ENCODE results near the gene USP7.
"Not testable (repeated sequence)": the region's sequence is repeated elsewhere in the genome, so short reads cannot be mapped to it uniquely, and the experiment has no call there.

USP7 gene

DNA sequence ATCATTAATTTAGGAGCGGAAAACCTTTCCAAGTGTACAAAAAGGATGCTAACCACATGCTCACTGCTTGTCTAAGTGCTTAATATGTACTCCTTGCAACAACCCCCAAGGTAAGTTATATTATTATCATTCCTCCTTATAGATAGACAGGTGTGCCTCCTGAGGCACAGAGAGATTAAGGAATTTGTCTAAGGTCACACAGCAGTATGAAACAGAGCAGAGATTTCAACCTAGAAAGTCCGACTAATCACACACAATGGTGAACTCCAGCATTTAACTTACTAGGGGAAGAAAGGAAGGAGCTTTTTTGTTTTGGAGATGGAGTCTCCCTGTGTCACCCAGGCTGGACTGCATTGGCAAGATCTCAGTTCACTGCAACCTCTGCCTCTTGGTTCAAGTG is 37.0 kb upstream of the USP7 start:
- Histone ChIP-seq H3K4me1 (ENCODE audit: control insufficient read depth, insufficient read depth, low read length) (no peaks in the 10 kb centered on the region), H3K27ac (ENCODE audit: low read depth, low read length) (no peak overlapping the region), H3K27me3 (ENCODE audit: control insufficient read depth, insufficient read depth, low read length) (no peaks in the 10 kb centered on the region), H3K9me3 (ENCODE audit: control insufficient read depth, insufficient read depth, low read depth, low read length) (no peaks in the 10 kb centered on the region), H3K36me3 (ENCODE audit: control insufficient read depth, insufficient read depth, low read length) (no peaks in the 10 kb centered on the region), H3K4me3 (ENCODE audit: low read depth, low read length) (no peak overlapping the region), H3K9ac (ENCODE audit: low read length) (no peak overlapping the region)

DNA sequence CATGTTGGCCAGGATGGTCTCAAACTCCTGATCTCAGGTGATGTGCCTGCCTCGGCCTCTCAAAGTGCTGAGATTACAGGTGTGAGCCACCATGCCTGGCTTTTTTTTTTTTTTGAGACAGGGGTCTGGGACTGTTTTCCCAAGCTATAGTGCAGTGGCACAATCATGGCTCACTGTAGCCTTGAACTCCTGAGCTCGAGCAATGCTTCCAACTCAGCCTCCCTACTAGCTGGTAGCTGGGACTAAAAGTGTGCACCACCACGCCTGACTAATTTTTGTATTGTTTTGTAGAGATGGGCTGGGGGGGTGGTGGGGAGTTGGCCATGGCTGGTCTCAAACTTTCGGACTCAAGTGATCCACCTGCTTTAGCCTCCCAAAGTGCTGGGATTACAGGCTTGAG is 36.1 kb upstream of the USP7 start:
- H3K27ac ChIP-seq (ENCODE audit: low read depth, low read length) = no peak overlapping the region
- H3K9me3 ChIP-seq (ENCODE audit: control insufficient read depth, insufficient read depth, low read depth, low read length) = no peaks in the 10 kb centered on the region
- H3K9ac ChIP-seq (ENCODE audit: low read length) = no peak overlapping the region
- H3K4me1 ChIP-seq (ENCODE audit: control insufficient read depth, insufficient read depth, low read length) = no peaks in the 10 kb centered on the region
- no peaks in the 10 kb centered on the region for H3K27me3 ChIP-seq (ENCODE audit: control insufficient read depth, insufficient read depth, low read length)
- no peak overlapping the region for H3K4me3 ChIP-seq (ENCODE audit: low read depth, low read length)
- H3K36me3 ChIP-seq (ENCODE audit: control insufficient read depth, insufficient read depth, low read length) = no peaks in the 10 kb centered on the region

DNA sequence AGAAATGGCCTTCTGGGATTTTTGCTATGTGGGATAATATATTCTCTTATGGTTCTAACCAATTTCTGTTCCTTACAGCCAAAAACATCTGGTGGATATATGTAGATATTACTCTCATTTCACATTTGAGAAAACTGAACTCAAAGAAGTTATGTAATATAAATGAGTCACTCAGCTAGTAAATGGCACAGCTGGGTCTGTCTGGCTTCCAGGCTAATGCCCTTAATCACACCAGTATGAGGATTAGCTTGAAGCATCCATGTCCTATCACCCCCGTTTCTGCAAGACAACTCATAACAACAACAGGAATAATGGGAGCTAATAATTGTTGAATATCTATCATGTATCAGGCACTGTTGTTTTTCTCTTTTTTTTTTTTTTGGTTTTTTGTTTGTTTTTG is 34.4 kb upstream of the USP7 start:
- no peak overlapping the region for H3K4me3 ChIP-seq (ENCODE audit: low read depth, low read length)
- H3K9me3 ChIP-seq (ENCODE audit: control insufficient read depth, insufficient read depth, low read depth, low read length) = no peaks in the 10 kb centered on the region
- no peak overlapping the region for H3K27ac ChIP-seq (ENCODE audit: low read depth, low read length)

DNA sequence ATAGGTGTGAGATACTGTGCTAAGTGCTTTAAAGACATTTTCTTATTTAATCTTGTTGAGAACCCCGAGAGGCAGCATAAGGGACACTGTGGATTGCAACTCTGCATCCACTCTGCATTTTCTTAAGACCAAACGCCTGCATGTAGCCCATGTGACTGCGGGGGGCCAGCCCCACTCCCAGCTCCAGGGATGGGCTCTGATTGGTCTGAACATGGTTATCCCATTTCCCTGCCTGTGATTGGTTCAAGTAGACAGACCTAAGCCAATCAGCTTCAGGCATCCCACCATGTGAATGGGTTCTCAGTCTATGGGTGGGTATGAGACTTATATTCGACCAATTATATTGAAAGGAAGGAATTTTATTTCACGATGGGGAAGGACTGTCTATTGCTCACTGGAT is 33.2 kb upstream of the USP7 start:
- Histone ChIP-seq H3K36me3 (ENCODE audit: control insufficient read depth, insufficient read depth, low read length) (no peaks in the 10 kb centered on the region), H3K9me3 (ENCODE audit: control insufficient read depth, insufficient read depth, low read depth, low read length) (no peaks in the 10 kb centered on the region), H3K4me3 (ENCODE audit: low read depth, low read length) (no peak overlapping the region), H3K4me1 (ENCODE audit: control insufficient read depth, insufficient read depth, low read length) (peaks cover 4% of the 10 kb centered on the region; the same call in 1 of the 2 replicates), H3K27ac (ENCODE audit: low read depth, low read length) (no peak overlapping the region), H3K9ac (ENCODE audit: low read length) (no peak overlapping the region), H3K27me3 (ENCODE audit: control insufficient read depth, insufficient read depth, low read length) (no peaks in the 10 kb centered on the region)

More for the DNA sequence above, 34.4 kb upstream of the USP7 start:
- peaks cover 3% of the 10 kb centered on the region; the same call in 1 of the 2 replicates for H3K4me1 ChIP-seq (ENCODE audit: control insufficient read depth, insufficient read depth, low read length)
- no peaks in the 10 kb centered on the region for H3K36me3 ChIP-seq (ENCODE audit: control insufficient read depth, insufficient read depth, low read length)
- no peak overlapping the region for H3K9ac ChIP-seq (ENCODE audit: low read length)
- H3K27me3 ChIP-seq (ENCODE audit: control insufficient read depth, insufficient read depth, low read length) = no peaks in the 10 kb centered on the region

DNA sequence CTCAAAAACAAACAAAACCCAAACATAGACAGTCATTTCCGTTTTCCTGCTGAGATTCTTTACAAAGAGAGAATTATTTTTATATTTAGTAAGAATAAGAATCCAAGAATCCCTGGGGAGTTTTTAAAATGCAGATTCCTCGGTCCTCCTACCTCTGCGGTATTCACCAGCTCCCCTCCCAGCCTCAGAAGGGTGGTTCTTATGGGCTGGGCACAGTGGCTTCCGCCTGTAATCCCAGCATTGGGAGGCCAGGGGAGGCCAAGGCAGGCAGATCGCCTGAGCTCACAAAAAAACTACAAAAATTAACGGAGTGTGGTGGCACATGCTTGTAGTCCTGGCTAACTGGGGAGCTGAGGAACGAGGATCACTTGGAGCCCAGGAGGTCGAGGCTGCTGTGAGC is 26.7 kb upstream of the USP7 start:
- Histone ChIP-seq H3K4me1 (ENCODE audit: control insufficient read depth, insufficient read depth, low read length) (peaks cover 17% of the 10 kb centered on the region), H3K4me3 (ENCODE audit: low read depth, low read length) (no peak overlapping the region), H3K27ac (ENCODE audit: low read depth, low read length) (no peak overlapping the region), H3K36me3 (ENCODE audit: control insufficient read depth, insufficient read depth, low read length) (no peaks in the 10 kb centered on the region), H3K9me3 (ENCODE audit: control insufficient read depth, insufficient read depth, low read depth, low read length) (no peaks in the 10 kb centered on the region), H3K27me3 (ENCODE audit: control insufficient read depth, insufficient read depth, low read length) (no peaks in the 10 kb centered on the region), H3K9ac (ENCODE audit: low read length) (no peak overlapping the region)

DNA sequence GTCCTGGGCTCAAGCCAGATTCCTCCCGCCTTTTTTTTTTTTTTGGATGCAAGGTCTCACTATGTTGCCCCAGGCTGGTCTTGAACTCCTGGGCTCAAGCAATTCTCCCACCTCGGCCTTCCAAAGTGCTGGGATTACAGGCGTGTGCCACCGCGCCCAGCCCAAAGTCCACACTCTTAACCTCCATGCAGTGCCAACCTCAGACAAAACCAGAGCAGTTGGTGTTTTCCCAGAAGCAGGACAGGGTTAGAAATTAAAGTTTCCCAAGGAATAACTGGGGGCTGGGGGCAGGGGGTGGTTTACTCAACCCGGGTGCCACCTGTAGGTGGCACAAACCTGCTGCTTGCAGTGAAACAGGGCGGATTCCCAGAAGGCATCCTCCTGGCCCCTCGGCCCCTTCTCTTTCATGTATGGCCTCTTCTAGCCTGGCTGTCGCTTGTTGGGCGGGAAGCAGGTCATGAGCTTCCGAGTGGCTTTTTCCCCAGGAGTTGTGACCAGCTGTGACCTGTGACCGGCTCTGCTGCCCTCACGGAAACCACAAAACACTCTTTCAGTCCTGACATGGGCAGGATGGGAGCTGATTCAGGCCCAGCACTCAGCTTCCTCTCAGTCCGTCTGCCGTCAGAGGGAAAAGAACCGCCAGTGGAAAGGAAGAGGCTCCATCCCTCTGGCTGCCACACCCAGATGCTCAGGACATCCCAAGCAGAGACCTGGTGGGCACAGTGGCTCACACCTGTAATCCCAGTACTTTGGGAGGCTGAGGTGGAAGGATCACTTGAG is 25.6 kb upstream of the USP7 start:
- no peak overlapping the region for H3K4me3 ChIP-seq (ENCODE audit: low read depth, low read length)
- H3K27me3 ChIP-seq (ENCODE audit: control insufficient read depth, insufficient read depth, low read length) = no peaks in the 10 kb centered on the region
- H3K36me3 ChIP-seq (ENCODE audit: control insufficient read depth, insufficient read depth, low read length) = no peaks in the 10 kb centered on the region
- H3K9me3 ChIP-seq (ENCODE audit: control insufficient read depth, insufficient read depth, low read depth, low read length) = no peaks in the 10 kb centered on the region
- no peak overlapping the region for H3K27ac ChIP-seq (ENCODE audit: low read depth, low read length)
- H3K4me1 ChIP-seq (ENCODE audit: control insufficient read depth, insufficient read depth, low read length) = peaks cover 14% of the 10 kb centered on the region
- H3K9ac ChIP-seq (ENCODE audit: low read length) = no peak overlapping the region

DNA sequence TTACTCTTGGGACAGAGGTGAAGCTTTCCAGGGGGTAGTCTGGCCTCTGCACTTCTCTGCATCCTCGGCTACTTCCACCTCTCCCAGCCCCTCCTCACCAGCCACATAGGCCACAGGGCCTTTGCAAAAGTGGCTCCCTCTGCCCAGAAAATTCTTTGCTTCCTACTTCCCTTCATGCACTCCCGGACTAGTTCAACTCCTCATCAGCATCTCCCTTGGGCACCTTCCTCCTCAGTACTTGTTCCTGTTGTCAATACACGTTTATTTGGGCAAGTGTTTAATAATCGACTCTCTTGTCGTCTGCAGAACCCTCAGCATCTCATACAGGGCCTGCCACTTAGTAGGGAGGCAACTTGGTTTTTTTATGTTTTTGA is 23.1 kb upstream of the USP7 start:
- no peak overlapping the region for H3K9ac ChIP-seq (ENCODE audit: low read length)

DNA sequence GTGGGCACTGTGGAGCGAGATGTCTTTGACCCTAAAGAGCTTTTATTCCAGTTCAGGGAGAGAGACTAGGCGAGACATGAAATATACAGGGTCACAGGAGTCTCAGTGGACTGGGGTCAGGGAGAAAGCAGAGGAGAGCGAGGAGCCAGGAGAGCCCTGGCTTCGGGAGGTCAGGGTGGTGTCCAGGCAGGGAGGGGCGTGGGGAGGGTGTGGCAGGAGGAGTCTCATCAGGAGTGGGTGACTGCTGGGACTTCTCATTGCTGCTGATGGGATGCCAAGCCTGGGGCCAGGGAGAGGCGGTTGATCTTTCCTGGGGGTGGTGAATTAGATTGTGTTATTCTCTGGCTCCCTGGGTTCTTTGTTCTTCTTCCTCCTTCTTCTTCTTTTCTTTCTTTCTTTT is 22.4 kb upstream of the USP7 start:
- Histone ChIP-seq H3K27me3 (ENCODE audit: control insufficient read depth, insufficient read depth, low read length) (peaks cover 3% of the 10 kb centered on the region; the same call in 1 of the 2 replicates), H3K36me3 (ENCODE audit: control insufficient read depth, insufficient read depth, low read length) (no peaks in the 10 kb centered on the region), H3K27ac (ENCODE audit: low read depth, low read length) (no peak overlapping the region), H3K9ac (ENCODE audit: low read length) (no peak overlapping the region), H3K4me1 (ENCODE audit: control insufficient read depth, insufficient read depth, low read length) (peaks cover 14% of the 10 kb centered on the region), H3K9me3 (ENCODE audit: control insufficient read depth, insufficient read depth, low read depth, low read length) (no peaks in the 10 kb centered on the region), H3K4me3 (ENCODE audit: low read depth, low read length) (no peak overlapping the region)

More for the DNA sequence above, 23.1 kb upstream of the USP7 start:
- Histone ChIP-seq H3K4me1 (ENCODE audit: control insufficient read depth, insufficient read depth, low read length) (peaks cover 16% of the 10 kb centered on the region), H3K4me3 (ENCODE audit: low read depth, low read length) (no peak overlapping the region), H3K9me3 (ENCODE audit: control insufficient read depth, insufficient read depth, low read depth, low read length) (no peaks in the 10 kb centered on the region), H3K36me3 (ENCODE audit: control insufficient read depth, insufficient read depth, low read length) (no peaks in the 10 kb centered on the region), H3K27me3 (ENCODE audit: control insufficient read depth, insufficient read depth, low read length) (peaks cover 3% of the 10 kb centered on the region; the same call in 1 of the 2 replicates), H3K27ac (ENCODE audit: low read depth, low read length) (no peak overlapping the region)

DNA sequence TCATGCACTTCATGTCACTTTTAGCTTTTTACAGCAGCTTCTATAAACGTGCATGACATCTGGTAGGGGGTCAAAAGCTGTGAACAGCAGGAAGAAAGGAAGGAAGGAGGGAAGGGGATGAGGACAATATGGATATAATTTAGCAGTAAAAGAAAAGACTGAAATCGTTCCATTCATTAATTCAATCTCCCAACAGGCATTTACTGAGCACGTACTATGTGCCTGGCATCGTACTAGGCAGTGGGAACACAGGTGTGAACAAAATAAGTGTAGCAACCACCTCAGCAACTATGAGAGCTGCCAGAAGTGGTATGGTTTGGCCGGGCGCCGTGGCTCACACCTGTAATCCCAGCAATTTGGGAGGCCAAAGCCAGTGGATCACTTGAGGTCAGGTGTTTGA is 19.1 kb upstream of the USP7 start:
- no peak overlapping the region for H3K4me3 ChIP-seq (ENCODE audit: low read depth, low read length)
- H3K27me3 ChIP-seq (ENCODE audit: control insufficient read depth, insufficient read depth, low read length) = peaks cover 3% of the 10 kb centered on the region; the same call in 1 of the 2 replicates
- H3K9ac ChIP-seq (ENCODE audit: low read length) = no peak overlapping the region
- peaks cover 3% of the 10 kb centered on the region; the same call in 1 of the 2 replicates for H3K9me3 ChIP-seq (ENCODE audit: control insufficient read depth, insufficient read depth, low read depth, low read length)
- no peak overlapping the region for H3K27ac ChIP-seq (ENCODE audit: low read depth, low read length)
- no peaks in the 10 kb centered on the region for H3K36me3 ChIP-seq (ENCODE audit: control insufficient read depth, insufficient read depth, low read length)
- peaks cover 4% of the 10 kb centered on the region; the same call in 1 of the 2 replicates for H3K4me1 ChIP-seq (ENCODE audit: control insufficient read depth, insufficient read depth, low read length)

DNA sequence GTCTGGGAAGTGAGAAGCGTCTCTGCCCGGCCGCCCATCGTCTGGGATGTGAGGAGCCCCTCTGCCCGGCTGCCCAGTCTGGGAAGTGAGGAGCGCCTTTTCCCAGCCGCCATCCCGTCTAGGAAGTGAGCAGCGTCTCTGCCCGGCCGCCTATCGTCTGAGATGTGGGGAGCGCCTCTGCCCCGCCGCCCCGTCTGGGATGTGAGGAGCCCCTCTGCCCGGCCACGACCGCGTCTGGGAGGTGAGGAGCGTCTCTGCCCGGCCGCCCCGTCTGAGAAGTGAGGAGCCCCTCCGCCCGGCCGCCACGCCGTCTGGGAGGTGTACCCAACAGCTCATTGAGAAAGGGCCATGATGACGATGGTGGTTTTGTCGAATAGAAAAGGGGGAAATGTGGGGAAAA is 18.2 kb upstream of the USP7 start:
- H3K27ac ChIP-seq (ENCODE audit: low read depth, low read length); H3K4me3 ChIP-seq (ENCODE audit: low read depth, low read length); H3K27me3 ChIP-seq (ENCODE audit: control insufficient read depth, insufficient read depth, low read length); H3K9me3 ChIP-seq (ENCODE audit: control insufficient read depth, insufficient read depth, low read depth, low read length); H3K4me1 ChIP-seq (ENCODE audit: control insufficient read depth, insufficient read depth, low read length); H3K36me3 ChIP-seq (ENCODE audit: control insufficient read depth, insufficient read depth, low read length); H3K9ac ChIP-seq (ENCODE audit: low read length): not testable (repeated sequence)

DNA sequence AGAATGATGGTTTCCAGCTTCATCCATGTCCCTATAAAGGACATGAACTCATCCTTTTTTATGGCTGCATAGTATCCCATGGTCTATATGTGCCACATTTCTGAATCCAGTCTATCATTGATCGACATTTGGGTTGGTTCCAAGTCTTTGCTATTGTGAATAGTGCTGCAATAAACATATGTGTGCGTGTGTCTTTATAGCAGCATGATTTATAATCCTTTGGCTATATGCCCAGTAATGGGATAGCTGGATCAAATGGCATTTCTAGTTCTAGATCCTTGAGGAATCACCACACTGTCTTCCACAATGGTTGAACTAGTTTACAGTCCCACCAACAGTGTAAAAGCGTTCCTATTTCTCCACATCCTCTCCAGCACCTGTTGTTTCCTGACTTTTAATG is 12.5 kb upstream of the USP7 start:
- H3K27ac ChIP-seq (ENCODE audit: low read depth, low read length); H3K4me1 ChIP-seq (ENCODE audit: control insufficient read depth, insufficient read depth, low read length); H3K36me3 ChIP-seq (ENCODE audit: control insufficient read depth, insufficient read depth, low read length); H3K9ac ChIP-seq (ENCODE audit: low read length); H3K4me3 ChIP-seq (ENCODE audit: low read depth, low read length); H3K9me3 ChIP-seq (ENCODE audit: control insufficient read depth, insufficient read depth, low read depth, low read length); H3K27me3 ChIP-seq (ENCODE audit: control insufficient read depth, insufficient read depth, low read length): not testable (repeated sequence)

Data from HUES6 (cell line).